ENCODE measurements around the gene PFN1. TPM values are rescaled to one million over a fixed set of nuclear protein-coding genes. Genes with fewer than 3 reads are reported as not detected.

Gene PFN1
- total RNA-seq, 1 experiment from 2014 or later, result 367 TPM

- Mint-ChIP-seq H3K9me3 (ENCODE audit: unreplicated experiment) (no peaks in the 10 kb centered on the region), H3K27me3 (ENCODE audit: insufficient read depth, unreplicated experiment) (no peaks in the 10 kb centered on the region), H3K4me1 (ENCODE audit: low read depth, unreplicated experiment) (no peaks in the 10 kb centered on the region), H3K4me3 (ENCODE audit: unreplicated experiment) (no peak overlapping the region), H3K36me3 (ENCODE audit: insufficient read depth, unreplicated experiment) (peaks cover 12% of the 10 kb centered on the region), H3K27ac (ENCODE audit: unreplicated experiment) (peak overlapping the region; percentile 64)
- Histone ChIP-seq H3K9me3 (no peaks in the 10 kb centered on the region), H3K27me3 (replicated peaks; ENCODE audit: control insufficient read depth, insufficient read depth, low read length) (no peaks in the 10 kb centered on the region), H3K4me1 (no peaks in the 10 kb centered on the region), H3K4me3 (ENCODE audit: low read depth, low read length) (no peak overlapping the region), H3K36me3 (ENCODE audit: control insufficient read depth, insufficient read depth, low read length) (no peaks in the 10 kb centered on the region)
- DNase-seq, result peak in 1 of 2 experiments; percentile 25
- TF ChIP-seq CTCF (IDR thresholded peaks at IDR 0.05; ENCODE audit: insufficient read depth in 1 of 2, low read depth in 1 of 2, low read length in 1 of 2, severe bottlenecking in 1 of 2, unreplicated experiment in 1 of 2), result peak in 1 of 2 experiments; percentile 16
- POLR2A ChIA-PET, result interaction anchor here (0.7 kb wide), 1 partner anchor 29 kb away, joined by 3 read pairs; no protein-coding TSS in a partner anchor
- intact Hi-C loops (cut with micrococcal nuclease; ENCODE audit: unreplicated experiment), result no loop called here
- no TSS peak for BruUV-seq (replicated peaks)
- CTCF ChIA-PET, result interaction anchor here (1.3 kb wide), 1 partner anchor 25 kb away, joined by 5 read pairs; no protein-coding TSS in a partner anchor
These were observed 14.0 kb downstream of the PFN1 start for GRCh38 chr17:4934173-4934979.

GRCh38 chr17:4933646-4934045 is 14.7 kb downstream of the PFN1 start:
- H3K27me3 ChIP-seq (replicated peaks; ENCODE audit: control insufficient read depth, insufficient read depth, low read length), result no peaks in the 10 kb centered on the region
- no peak for TF ChIP-seq CTCF (IDR thresholded peaks at IDR 0.05; ENCODE audit: insufficient read depth in 1 of 2, low read depth in 1 of 2, low read length in 1 of 2, severe bottlenecking in 1 of 2, unreplicated experiment in 1 of 2)
- H3K4me1 ChIP-seq, result no peaks in the 10 kb centered on the region
- Mint-ChIP-seq H3K9me3 (ENCODE audit: unreplicated experiment) (no peaks in the 10 kb centered on the region), H3K36me3 (ENCODE audit: insufficient read depth, unreplicated experiment) (peaks cover 12% of the 10 kb centered on the region), H3K27me3 (ENCODE audit: insufficient read depth, unreplicated experiment) (no peaks in the 10 kb centered on the region), H3K4me3 (ENCODE audit: unreplicated experiment) (no peak overlapping the region), H3K27ac (ENCODE audit: unreplicated experiment) (peak overlapping the region; percentile 64), H3K4me1 (ENCODE audit: low read depth, unreplicated experiment) (no peaks in the 10 kb centered on the region)
- POLR2A ChIA-PET, result no interaction called here
- H3K4me3 ChIP-seq (ENCODE audit: low read depth, low read length), result no peak overlapping the region
- H3K9me3 ChIP-seq, result no peaks in the 10 kb centered on the region
- H3K36me3 ChIP-seq (ENCODE audit: control insufficient read depth, insufficient read depth, low read length), result no peaks in the 10 kb centered on the region
- intact Hi-C loops (cut with micrococcal nuclease; ENCODE audit: unreplicated experiment), result no loop called here
- no peak for DNase-seq
- BruUV-seq (replicated peaks), result no TSS peak
- CTCF ChIA-PET, result interaction anchor here (1.3 kb wide), 1 partner anchor 24 kb away, joined by 5 read pairs; no protein-coding TSS in a partner anchor

GRCh38 chr17:4932756-4933155 is 15.6 kb downstream of the PFN1 start:
- Histone ChIP-seq H3K36me3 (ENCODE audit: control insufficient read depth, insufficient read depth, low read length) (no peaks in the 10 kb centered on the region), H3K4me1 (no peaks in the 10 kb centered on the region), H3K4me3 (ENCODE audit: low read depth, low read length) (no peak overlapping the region), H3K27me3 (replicated peaks; ENCODE audit: control insufficient read depth, insufficient read depth, low read length) (no peaks in the 10 kb centered on the region), H3K9me3 (no peaks in the 10 kb centered on the region)
- H3K27me3 Mint-ChIP-seq (ENCODE audit: insufficient read depth, unreplicated experiment), result no peaks in the 10 kb centered on the region
- ChIA-PET POLR2A (no interaction called here), CTCF (no interaction called here)
- no peak overlapping the region for H3K4me3 Mint-ChIP-seq (ENCODE audit: unreplicated experiment)
- no peaks in the 10 kb centered on the region for H3K4me1 Mint-ChIP-seq (ENCODE audit: low read depth, unreplicated experiment)
- DNase-seq, result no peak
- peaks cover 12% of the 10 kb centered on the region for H3K36me3 Mint-ChIP-seq (ENCODE audit: insufficient read depth, unreplicated experiment)
- no peak overlapping the region for H3K27ac Mint-ChIP-seq (ENCODE audit: unreplicated experiment)
- no TSS peak for BruUV-seq (replicated peaks)
- H3K9me3 Mint-ChIP-seq (ENCODE audit: unreplicated experiment), result no peaks in the 10 kb centered on the region
- TF ChIP-seq CTCF (IDR thresholded peaks at IDR 0.05; ENCODE audit: insufficient read depth in 1 of 2, low read depth in 1 of 2, low read length in 1 of 2, severe bottlenecking in 1 of 2, unreplicated experiment in 1 of 2), result no peak
- intact Hi-C loops (cut with micrococcal nuclease; ENCODE audit: unreplicated experiment), result no loop called here

All from Caco-2 (cell line).